Calu3 (cell line): Measurements from ENCODE around the gene BRINP3. TPM values are rescaled to one million over a fixed set of nuclear protein-coding genes. Genes with fewer than 3 reads are reported as not detected.

Experiments
- BruUV-seq: library from RNA; stranded (reverse); fragments of 400-500 nt; replicated peaks from 2 replicates; lab custom pipeline; 2021; lab: Mats Ljungman, UMichigan
- CTCF ChIA-PET: fragments of 300-600 bp; sonication (Branson Sonifier 250); formaldehyde crosslinking; loops from one replicate; lab custom pipeline; 2022; ENCODE audit warnings: antibody characterized with exemption; lab: Charles Lee
- DNase-seq: peaks from one replicate; pipeline ENCODE4 v3.0.0; 2022
- H3K27ac Mint-ChIP-seq: one replicate; pipeline ENCODE4 v1.8.0; 2022; ENCODE audit warnings: mixed read lengths; ENCODE audit not compliant: unreplicated experiment
- H3K27me3 Mint-ChIP-seq: one replicate; pipeline ENCODE4 v1.8.0; 2022; ENCODE audit warnings: mixed read lengths; ENCODE audit not compliant: unreplicated experiment
- H3K36me3 Mint-ChIP-seq: one replicate; pipeline ENCODE4 v1.8.0; 2022; ENCODE audit warnings: mild to moderate bottlenecking, moderate library complexity, mixed read lengths; ENCODE audit not compliant: insufficient read depth, unreplicated experiment
- H3K4me1 Mint-ChIP-seq: one replicate; pipeline ENCODE4 v1.8.0; 2022; ENCODE audit warnings: mild to moderate bottlenecking, low read depth, mixed read lengths; ENCODE audit not compliant: unreplicated experiment
- H3K4me3 Mint-ChIP-seq: one replicate; pipeline ENCODE4 v1.8.0; 2022; ENCODE audit warnings: mild to moderate bottlenecking, low read depth, moderate library complexity, mixed read lengths; ENCODE audit not compliant: unreplicated experiment
- H3K9me3 Mint-ChIP-seq: one replicate; pipeline ENCODE4 v1.8.0; 2022; ENCODE audit warnings: low read depth, mixed read lengths; ENCODE audit not compliant: unreplicated experiment
- CTCF ChIP-seq: fragments of 200-600 bp; IDR thresholded peaks from one replicate; pipeline ENCODE4 v1.8.0; 2022; ENCODE audit warnings: antibody characterized with exemption; ENCODE audit not compliant: unreplicated experiment
- intact Hi-C: fragments of 100-400 bp; cut with micrococcal nuclease; formaldehyde crosslinking; loops from one replicate; pipeline ENCODE4 v1.10.0; 2022; ENCODE audit not compliant: unreplicated experiment
- total RNA-seq: library from RNA; stranded (reverse); gene quantifications from 2 replicates; pipeline ENCODE4 v1.2.3, GENCODE V29; 2022

The BRINP3 gene
- total RNA-seq, 1 experiment from 2014 or later = not detected

GRCh38 chr1:190243056-190243455 is 234.6 kb downstream of the BRINP3 start:
- intact Hi-C loops = no loop called here
- BruUV-seq = no TSS peak
- no peak for DNase-seq
- H3K36me3 Mint-ChIP-seq = no peaks in the 10 kb centered on the region
- no peak overlapping the region for H3K27ac Mint-ChIP-seq
- H3K27me3 Mint-ChIP-seq = no peaks in the 10 kb centered on the region
- H3K9me3 Mint-ChIP-seq = no peaks in the 10 kb centered on the region
- CTCF ChIA-PET = no interaction called here
- TF ChIP-seq CTCF = no peak
- H3K4me3 Mint-ChIP-seq = no peak overlapping the region
- no peaks in the 10 kb centered on the region for H3K4me1 Mint-ChIP-seq

DNA sequence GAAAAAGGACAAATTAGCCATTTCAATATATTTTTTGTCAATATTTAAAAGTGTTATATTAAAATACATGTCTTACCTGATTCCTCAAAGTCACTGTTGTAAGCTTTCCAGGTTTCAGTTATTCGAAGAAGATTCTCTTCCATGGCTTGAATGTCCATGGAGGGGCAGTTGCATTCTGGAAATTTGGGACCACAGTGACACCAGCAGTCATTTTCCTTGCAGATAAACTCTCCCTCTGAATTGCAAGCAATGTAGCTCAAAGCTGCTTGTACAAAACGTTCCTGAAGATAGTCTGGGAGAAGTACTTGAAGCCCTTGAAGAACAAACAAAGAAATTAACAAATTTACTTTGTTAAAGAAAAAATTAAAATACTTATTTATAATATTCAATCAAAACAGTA is 251.7 kb downstream of the BRINP3 start:
- BruUV-seq = no TSS peak
- Mint-ChIP-seq H3K9me3 (no peaks in the 10 kb centered on the region), H3K27ac (no peak overlapping the region), H3K4me3 (no peak overlapping the region), H3K27me3 (no peaks in the 10 kb centered on the region), H3K4me1 (no peaks in the 10 kb centered on the region), H3K36me3 (no peaks in the 10 kb centered on the region)
- no peak for DNase-seq
- intact Hi-C loops = loop anchor here (10.0 kb wide), 1 partner anchor 371 kb away; no protein-coding TSS in a partner anchor
- TF ChIP-seq CTCF = no peak
- CTCF ChIA-PET = no interaction called here

- BruUV-seq = no TSS peak
- CTCF ChIA-PET = no interaction called here
Measured at GRCh38 chr1:190212450-190212849, 265.2 kb downstream of the BRINP3 start.

GRCh38 chr1:190207733-190208132 is 269.9 kb downstream of the BRINP3 start:
- DNase-seq = no peak
- CTCF ChIA-PET = no interaction called here
- no TSS peak for BruUV-seq
- Mint-ChIP-seq H3K4me1 (no peaks in the 10 kb centered on the region), H3K36me3 (no peaks in the 10 kb centered on the region), H3K9me3 (peaks cover under 1% of the 10 kb centered on the region), H3K4me3 (no peak overlapping the region), H3K27ac (no peak overlapping the region), H3K27me3 (no peaks in the 10 kb centered on the region)
- TF ChIP-seq CTCF = no peak
- intact Hi-C loops = no loop called here

More at GRCh38 chr1:190212450-190212849, 265.2 kb downstream of the BRINP3 start:
- Mint-ChIP-seq H3K27ac (no peak overlapping the region), H3K4me3 (no peak overlapping the region), H3K9me3 (peaks cover 2% of the 10 kb centered on the region), H3K27me3 (no peaks in the 10 kb centered on the region), H3K4me1 (no peaks in the 10 kb centered on the region), H3K36me3 (no peaks in the 10 kb centered on the region)
- DNase-seq = no peak
- TF ChIP-seq CTCF = no peak
- intact Hi-C loops = no loop called here
